Cerebellar cortex (tissue), 1 donor: Measurements from ENCODE around the gene GAS7.
"Not testable (repeated sequence)": the region's sequence is repeated elsewhere in the genome, so short reads cannot be mapped to it uniquely, and the experiment has no call there.

Source experiments
- DNase-seq: peaks from one replicate; pipeline ENCODE4 v3.0.0-alpha.2; 2015; ENCODE audit warnings: low spot score

The GAS7 gene

GRCh38 chr17:10019941-10020451 is 178.4 kb downstream of the GAS7 start:
- DNase-seq = no peak

GRCh38 chr17:10018461-10018891 is 179.9 kb downstream of the GAS7 start:
- DNase-seq = no peak

GRCh38 chr17:10016958-10017570 is 181.3 kb downstream of the GAS7 start:
- DNase-seq = not testable (repeated sequence)

- no peak for DNase-seq
These were observed 184.9 kb downstream of the GAS7 start for GRCh38 chr17:10013365-10014112.

GRCh38 chr17:10010752-10011151 is 187.7 kb downstream of the GAS7 start:
- DNase-seq = no peak

- no peak for DNase-seq
These were observed 194.7 kb downstream of the GAS7 start for GRCh38 chr17:10003705-10004104.

- not testable (repeated sequence) for DNase-seq
These were observed 195.6 kb downstream of the GAS7 start for GRCh38 chr17:10002567-10003360.

- no peak for DNase-seq
These were observed 197.0 kb downstream of the GAS7 start for GRCh38 chr17:10001306-10001873.

GRCh38 chr17:9999919-10000695 is 198.3 kb downstream of the GAS7 start:
- DNase-seq = no peak

GRCh38 chr17:9998060-9998459 is 200.3 kb downstream of the GAS7 start:
- DNase-seq = no peak

GRCh38 chr17:9994761-9995160 is 203.6 kb downstream of the GAS7 start:
- DNase-seq = no peak

- no peak for DNase-seq
These were observed 206.6 kb downstream of the GAS7 start for GRCh38 chr17:9991796-9992195.

- DNase-seq = no peak
These were observed 207.1 kb downstream of the GAS7 start for GRCh38 chr17:9991351-9991750.

- DNase-seq = peak; percentile 39
These were observed 210.4 kb downstream of the GAS7 start for GRCh38 chr17:9987779-9988585.

- no peak for DNase-seq
These were observed 211.5 kb downstream of the GAS7 start for GRCh38 chr17:9986754-9987382.

- DNase-seq = no peak
These were observed 212.8 kb downstream of the GAS7 start for GRCh38 chr17:9985646-9986045.

GRCh38 chr17:9984768-9985167 is 213.6 kb downstream of the GAS7 start:
- no peak for DNase-seq

GRCh38 chr17:9982159-9982558 is 216.2 kb downstream of the GAS7 start:
- peak; percentile 87 for DNase-seq

- no peak for DNase-seq
These were observed 217.0 kb downstream of the GAS7 start for GRCh38 chr17:9981344-9981915.
